Measurements from ENCODE around the gene FTO. TPM values are rescaled to one million over a fixed set of nuclear protein-coding genes. Genes with fewer than 3 reads are reported as not detected.
A peak's percentile ranks its signal among the peaks of the same experiment; 100 is the strongest.

The FTO gene
- polyA plus RNA-seq, 3 donors: 16.8 to 51.0 (median 37.7) TPM

- H3K4me3 ChIP-seq (replicated peaks in 1 of 3; ENCODE audit: low read depth in 2 of 3, low read length in 3 of 3): no peak overlapping the region
- H3K36me3 ChIP-seq (replicated peaks in 1 of 2; ENCODE audit: control insufficient read depth in 1 of 2, insufficient read depth in 2 of 2, low read length in 2 of 2): no peaks in the 10 kb centered on the region
- H3K27me3 ChIP-seq (ENCODE audit: control insufficient read depth in 2 of 2, insufficient read depth in 2 of 2, low read length in 2 of 2): no peaks in the 10 kb centered on the region
- TF ChIP-seq, protein P1, sequence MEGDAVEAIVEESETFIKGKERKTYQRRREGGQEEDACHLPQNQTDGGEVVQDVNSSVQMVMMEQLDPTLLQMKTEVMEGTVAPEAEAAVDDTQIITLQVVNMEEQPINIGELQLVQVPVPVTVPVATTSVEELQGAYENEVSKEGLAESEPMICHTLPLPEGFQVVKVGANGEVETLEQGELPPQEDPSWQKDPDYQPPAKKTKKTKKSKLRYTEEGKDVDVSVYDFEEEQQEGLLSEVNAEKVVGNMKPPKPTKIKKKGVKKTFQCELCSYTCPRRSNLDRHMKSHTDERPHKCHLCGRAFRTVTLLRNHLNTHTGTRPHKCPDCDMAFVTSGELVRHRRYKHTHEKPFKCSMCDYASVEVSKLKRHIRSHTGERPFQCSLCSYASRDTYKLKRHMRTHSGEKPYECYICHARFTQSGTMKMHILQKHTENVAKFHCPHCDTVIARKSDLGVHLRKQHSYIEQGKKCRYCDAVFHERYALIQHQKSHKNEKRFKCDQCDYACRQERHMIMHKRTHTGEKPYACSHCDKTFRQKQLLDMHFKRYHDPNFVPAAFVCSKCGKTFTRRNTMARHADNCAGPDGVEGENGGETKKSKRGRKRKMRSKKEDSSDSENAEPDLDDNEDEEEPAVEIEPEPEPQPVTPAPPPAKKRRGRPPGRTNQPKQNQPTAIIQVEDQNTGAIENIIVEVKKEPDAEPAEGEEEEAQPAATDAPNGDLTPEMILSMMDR (IDR thresholded peaks at IDR 0.05): no peak
- no peak overlapping the region for H3K9ac ChIP-seq (ENCODE audit: insufficient read depth, low read length, poor library complexity, severe bottlenecking)
- peak; percentile 3 to 10 (median 6) for DNase-seq
- no peaks in the 10 kb centered on the region for H4K20me1 ChIP-seq (ENCODE audit: insufficient read depth, low read length)
- peak overlapping the region; percentile 12 for H3K4me2 ChIP-seq (replicated peaks; ENCODE audit: extremely low read depth, low read length, poor library complexity, severe bottlenecking)
- 80% methylated on average over 4 of the region's 7 CpGs for WGBS (ENCODE audit: insufficient coverage)
- Mint-ChIP-seq H3K27ac (peak overlapping the region in 5 of 7 donors; percentile 18 to 61 (median 25)), H3K36me3 (no peaks in the 10 kb centered on the region), H3K27me3 (ENCODE audit: low read depth in 3 of 3) (peaks cover 0 to 1% (median 0%) of the 10 kb centered on the region in 3 donors), H3K9me3 (no peaks in the 10 kb centered on the region), H3K4me1 (peaks cover 14% of the 10 kb centered on the region), H3K4me3 (no peak overlapping the region)
- no peak overlapping the region for H2AFZ ChIP-seq (ENCODE audit: insufficient read depth, low read depth, low read length, poor library complexity, severe bottlenecking)
- H3K79me2 ChIP-seq (ENCODE audit: insufficient read depth, low read length): no peaks in the 10 kb centered on the region
- peaks cover 0 to 10% of the 10 kb centered on the region in 2 donors for H3K4me1 ChIP-seq (ENCODE audit: control insufficient read depth in 1 of 2, insufficient read depth in 2 of 2, low read length in 2 of 2)
- peak overlapping the region in 1 of 2 donors; percentile 63 for H3K27ac ChIP-seq (ENCODE audit: low read depth in 1 of 2, low read length in 2 of 2)
- H3K9me3 ChIP-seq (replicated peaks in 1 of 2; ENCODE audit: control insufficient read depth in 1 of 2, insufficient read depth in 1 of 2, low read length in 2 of 2): no peaks in the 10 kb centered on the region
- intact Hi-C loops (cut with micrococcal nuclease): no loop called here
Observed at GRCh38 chr16:53952215-53953208, 248.6 kb downstream of the FTO start.

- no peaks in the 10 kb centered on the region for H4K20me1 ChIP-seq (ENCODE audit: insufficient read depth, low read length)
- no peak overlapping the region for H3K4me2 ChIP-seq (replicated peaks; ENCODE audit: extremely low read depth, low read length, poor library complexity, severe bottlenecking)
- TF ChIP-seq, protein P1 (IDR thresholded peaks at IDR 0.05): no peak
- no peaks in the 10 kb centered on the region for H3K9me3 ChIP-seq (replicated peaks in 1 of 2; ENCODE audit: control insufficient read depth in 1 of 2, insufficient read depth in 1 of 2, low read length in 2 of 2)
- H2AFZ ChIP-seq (ENCODE audit: insufficient read depth, low read depth, low read length, poor library complexity, severe bottlenecking): no peak overlapping the region
- Mint-ChIP-seq H3K27me3 (ENCODE audit: low read depth in 3 of 3) (peaks cover 0 to 1% (median 0%) of the 10 kb centered on the region in 3 donors), H3K4me1 (peaks cover 14% of the 10 kb centered on the region), H3K4me3 (no peak overlapping the region), H3K9me3 (no peaks in the 10 kb centered on the region), H3K36me3 (no peaks in the 10 kb centered on the region), H3K27ac (no peak overlapping the region)
- H3K27ac ChIP-seq (ENCODE audit: low read depth in 1 of 2, low read length in 2 of 2): no peak overlapping the region
- H3K9ac ChIP-seq (ENCODE audit: insufficient read depth, low read length, poor library complexity, severe bottlenecking): no peak overlapping the region
- H3K79me2 ChIP-seq (ENCODE audit: insufficient read depth, low read length): no peaks in the 10 kb centered on the region
- no peaks in the 10 kb centered on the region for H3K27me3 ChIP-seq (ENCODE audit: control insufficient read depth in 2 of 2, insufficient read depth in 2 of 2, low read length in 2 of 2)
- WGBS (ENCODE audit: insufficient coverage): no CpG with 5 or more reads among the region's 2 CpGs
- no peaks in the 10 kb centered on the region for H3K36me3 ChIP-seq (replicated peaks in 1 of 2; ENCODE audit: control insufficient read depth in 1 of 2, insufficient read depth in 2 of 2, low read length in 2 of 2)
- H3K4me1 ChIP-seq (ENCODE audit: control insufficient read depth in 1 of 2, insufficient read depth in 2 of 2, low read length in 2 of 2): peaks cover 0 to 10% of the 10 kb centered on the region in 2 donors
- no peak for DNase-seq
- intact Hi-C loops (cut with micrococcal nuclease): no loop called here
- H3K4me3 ChIP-seq (replicated peaks in 1 of 3; ENCODE audit: low read depth in 2 of 3, low read length in 3 of 3): no peak overlapping the region
Observed at GRCh38 chr16:53953336-53953735, 249.4 kb downstream of the FTO start.

Data from CD14-positive monocyte (primary cell).